ENCODE results near the gene BIVM.

Gene BIVM

GRCh38 chr13:102881819-102882686 lies 83.1 kb downstream of the BIVM start:
- no peak for DNase-seq

Data from CD4-positive, alpha-beta T cell treated with Interleukin-12 subunit alpha and Interleukin-12 subunit beta, for 1 hour (primary cell).